Peyer's patch (tissue), 4 donors: ENCODE measurements around the gene PPP1R37. TPM values are rescaled to one million over a fixed set of nuclear protein-coding genes. Genes with fewer than 3 reads are reported as not detected.

Source experiments
- DNase-seq, 3 donors: peaks; one replicate each; pipeline ENCODE4 v3.0.0-alpha.2; 2017 to 2019
- H3K27ac ChIP-seq, 4 donors: fragments of 200-600 bp; sonication (generic); one replicate each; pipeline ENCODE4 v1.5.1; 2016 to 2019
- H3K27me3 ChIP-seq, 2 donors: fragments of 200-600 bp; sonication (generic); one replicate each; pipeline ENCODE4 v1.5.1; 2019
- H3K36me3 ChIP-seq, 3 donors: fragments of 200-600 bp; sonication (generic); one replicate each; pipeline ENCODE4 v1.5.1; 2016 to 2019
- H3K4me1 ChIP-seq, 4 donors: fragments of 200-600 bp; sonication (generic); one replicate each; pipeline ENCODE4 v1.5.1; 2016 to 2019
- H3K4me3 ChIP-seq, 4 donors: fragments of 200-600 bp; sonication (generic); 1 replicate in 3 of 4; 2 replicates in 1 of 4; pipeline ENCODE4 v1.5.1; 2016 to 2019; ENCODE audit warnings: mild to moderate bottlenecking in 1 of 4
- H3K9me3 ChIP-seq, 4 donors: fragments of 200-600 bp; sonication (generic); one replicate each; pipeline ENCODE4 v1.5.1; 2016 to 2019; ENCODE audit warnings: mild to moderate bottlenecking in 1 of 4
- POLR2A ChIP-seq, 2 donors: fragments of 450-650 bp; IDR thresholded peaks; one replicate each; pipeline ENCODE4 v1.5.1; 2017; ENCODE audit warnings: antibody characterized with exemption in 2 of 2, mild to moderate bottlenecking in 2 of 2, moderate library complexity in 2 of 2
- total RNA-seq, 4 donors: library from RNA; depleted of rRNA; stranded (reverse); fragments of >200 nt; gene quantifications; one replicate each; pipeline ENCODE4 v1.1.0, GENCODE V29; 2016
- TF ChIP-seq, protein P1 (sequence below), 6 experiments: fragments of 450-650 bp in 4 of 6; fragments of 200-600 bp in 2 of 6; sonication (generic) in 1 of 6; IDR thresholded peaks; one replicate each; pipeline ENCODE4 v1.5.1; 2017 to 2019; ENCODE audit warnings: antibody characterized with exemption in 6 of 6, mild to moderate bottlenecking in 3 of 6, moderate library complexity in 1 of 6

The PPP1R37 gene
- total RNA-seq, 4 donors from 2014 or later = 41.8 to 75.1 (median 54.2) TPM

DNA sequence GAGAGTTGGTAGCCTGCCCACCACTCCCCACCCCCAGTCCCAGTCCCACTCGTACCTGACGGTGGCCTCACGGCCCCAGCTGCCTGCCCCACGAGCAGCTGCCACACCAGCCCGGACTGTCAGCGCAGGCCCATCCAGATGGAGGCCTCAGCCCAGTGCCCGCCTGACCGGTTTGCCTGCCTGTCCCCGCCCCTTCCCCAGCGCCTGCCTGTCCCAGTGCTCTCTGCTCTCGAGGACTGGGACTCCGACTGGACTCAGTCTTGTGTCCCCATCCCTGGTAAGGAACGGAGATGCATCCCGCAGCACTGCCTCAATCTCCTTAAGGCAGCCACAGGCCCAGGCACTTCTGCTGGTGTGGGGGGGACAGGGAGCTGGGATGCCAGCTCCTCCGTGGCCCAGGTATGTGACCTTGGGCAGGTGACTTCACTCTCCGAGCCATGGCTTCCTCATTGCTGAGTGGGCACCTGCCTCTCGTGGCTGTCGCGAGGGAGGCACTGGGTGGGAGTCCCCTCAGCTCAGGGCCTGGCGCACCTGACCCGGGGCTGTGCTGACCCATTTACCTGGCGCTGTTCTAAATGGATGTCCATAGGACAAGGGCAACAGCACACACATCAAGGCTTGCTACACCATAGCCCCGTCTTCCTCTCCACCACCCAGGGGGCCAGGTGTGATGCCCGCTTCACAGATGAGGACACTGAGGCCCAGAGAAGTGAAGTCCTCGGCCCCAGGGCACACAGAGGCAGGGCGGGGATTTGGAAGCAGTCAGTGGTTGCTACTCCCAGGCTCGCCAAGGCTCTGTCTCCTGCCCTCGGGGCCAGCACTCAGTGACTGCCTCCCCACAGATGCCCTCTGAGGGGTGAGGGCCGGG is 68.1 kb downstream of the PPP1R37 start, which contains the start of gene NKPD1:
Gene NKPD1, minus strand, starts transcription at position 113 of the 868 bp plus-strand sequence. CDS start 832 bp downstream, outside the sequence.
- Histone ChIP-seq H3K4me3 (no peak within 1 kb of the TSS), H3K9me3 (no peaks in the 10 kb centered on the region), H3K4me1 (peaks cover 0 to 11% (median 4%) of the 10 kb centered on the region in 4 donors), H3K27ac (no peak within 1 kb of the TSS), H3K36me3 (no peaks in the 10 kb centered on the region), H3K27me3 (no peaks in the 10 kb centered on the region)
- peak in 1 of 3 donors; percentile 74 for DNase-seq
- TF ChIP-seq, protein P1, sequence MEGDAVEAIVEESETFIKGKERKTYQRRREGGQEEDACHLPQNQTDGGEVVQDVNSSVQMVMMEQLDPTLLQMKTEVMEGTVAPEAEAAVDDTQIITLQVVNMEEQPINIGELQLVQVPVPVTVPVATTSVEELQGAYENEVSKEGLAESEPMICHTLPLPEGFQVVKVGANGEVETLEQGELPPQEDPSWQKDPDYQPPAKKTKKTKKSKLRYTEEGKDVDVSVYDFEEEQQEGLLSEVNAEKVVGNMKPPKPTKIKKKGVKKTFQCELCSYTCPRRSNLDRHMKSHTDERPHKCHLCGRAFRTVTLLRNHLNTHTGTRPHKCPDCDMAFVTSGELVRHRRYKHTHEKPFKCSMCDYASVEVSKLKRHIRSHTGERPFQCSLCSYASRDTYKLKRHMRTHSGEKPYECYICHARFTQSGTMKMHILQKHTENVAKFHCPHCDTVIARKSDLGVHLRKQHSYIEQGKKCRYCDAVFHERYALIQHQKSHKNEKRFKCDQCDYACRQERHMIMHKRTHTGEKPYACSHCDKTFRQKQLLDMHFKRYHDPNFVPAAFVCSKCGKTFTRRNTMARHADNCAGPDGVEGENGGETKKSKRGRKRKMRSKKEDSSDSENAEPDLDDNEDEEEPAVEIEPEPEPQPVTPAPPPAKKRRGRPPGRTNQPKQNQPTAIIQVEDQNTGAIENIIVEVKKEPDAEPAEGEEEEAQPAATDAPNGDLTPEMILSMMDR (IDR thresholded peaks at IDR 0.05) = no peak
- TF ChIP-seq POLR2A (IDR thresholded peaks at IDR 0.05) = no peak

DNA sequence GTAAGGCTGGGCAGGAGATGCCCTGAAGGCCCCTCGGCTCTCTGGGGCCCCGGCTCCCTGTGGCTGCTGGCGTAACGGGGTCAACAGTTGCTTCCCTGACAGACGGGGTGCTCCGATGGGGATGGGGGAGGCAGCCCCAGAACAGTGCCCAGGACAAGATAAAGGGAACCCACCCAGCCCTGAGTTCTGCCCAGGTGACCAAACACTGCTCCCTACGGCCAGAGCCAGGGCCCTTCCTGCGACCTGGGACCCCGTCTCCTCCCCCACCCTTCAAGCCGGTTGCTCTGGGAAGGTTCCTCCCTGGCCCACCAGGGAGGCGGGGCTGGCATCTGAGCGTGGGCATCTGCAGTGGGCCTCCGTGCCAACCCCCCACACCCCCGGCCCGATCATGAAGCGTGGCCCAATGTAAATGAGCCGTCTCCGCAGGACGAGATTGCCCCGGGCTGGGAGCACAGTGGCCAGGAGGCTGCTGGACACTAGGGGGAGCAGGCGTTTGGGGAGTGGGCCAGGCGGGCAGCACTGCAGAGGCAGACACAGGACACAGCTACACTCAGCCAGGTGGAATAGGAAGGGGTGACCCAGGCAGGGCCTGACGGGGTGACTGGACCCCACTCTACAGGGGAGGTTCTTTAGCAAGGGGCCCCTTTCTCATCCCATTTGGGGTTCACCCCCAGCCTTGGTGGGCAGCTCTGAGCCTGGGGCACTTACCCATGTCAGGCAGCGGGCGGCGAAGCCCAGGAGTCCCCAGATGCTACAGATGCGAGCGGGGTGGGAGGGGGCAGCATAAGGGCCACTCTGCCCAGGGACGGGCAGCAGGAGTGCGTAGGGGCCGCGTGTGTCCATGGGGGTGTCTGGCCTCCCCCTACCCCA is 69.0 kb downstream of the PPP1R37 start:
- no peak overlapping the region for H3K4me3 ChIP-seq
- no peaks in the 10 kb centered on the region for H3K27me3 ChIP-seq
- TF ChIP-seq, protein P1 (IDR thresholded peaks at IDR 0.05) = peak in 3 of 6 experiments; percentile 16 to 23 (median 18)
- TF ChIP-seq POLR2A (IDR thresholded peaks at IDR 0.05) = no peak
- no peak for DNase-seq
- no peaks in the 10 kb centered on the region for H3K9me3 ChIP-seq
- H3K4me1 ChIP-seq = peaks cover 0 to 11% (median 4%) of the 10 kb centered on the region in 4 donors
- no peaks in the 10 kb centered on the region for H3K36me3 ChIP-seq
- no peak overlapping the region for H3K27ac ChIP-seq

DNA sequence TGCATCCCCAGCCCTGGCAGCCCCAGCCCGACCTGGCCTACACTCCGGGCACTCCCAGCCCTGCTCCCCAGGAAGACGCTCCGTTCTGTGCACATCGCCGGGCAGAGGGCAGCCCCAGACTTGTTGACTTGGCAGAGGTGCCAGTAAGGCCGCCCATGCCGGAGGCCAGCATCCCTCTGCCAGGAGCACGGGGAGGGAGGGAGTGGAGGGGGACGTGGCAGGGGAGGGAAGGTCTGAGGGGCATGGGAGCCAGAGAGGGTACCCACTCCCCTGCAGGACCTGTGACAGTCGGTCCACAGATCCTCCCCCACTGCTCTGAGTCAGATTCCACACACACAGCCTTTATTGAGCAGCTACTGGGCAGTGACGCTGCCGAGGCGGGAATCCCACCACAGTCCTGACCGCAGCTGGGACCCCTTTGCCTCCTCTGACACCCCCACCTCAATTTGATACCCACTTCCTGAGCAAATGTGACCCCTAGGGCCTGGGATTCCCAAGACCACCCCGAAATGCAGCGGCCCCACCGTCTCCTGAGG is 69.7 kb downstream of the PPP1R37 start:
- DNase-seq = no peak
- TF ChIP-seq, protein P1 (IDR thresholded peaks at IDR 0.05) = no peak
- TF ChIP-seq POLR2A (IDR thresholded peaks at IDR 0.05) = no peak
- Histone ChIP-seq H3K4me3 (no peak overlapping the region), H3K9me3 (no peaks in the 10 kb centered on the region), H3K27ac (no peak overlapping the region), H3K4me1 (peaks cover 0 to 11% (median 4%) of the 10 kb centered on the region in 4 donors), H3K36me3 (no peaks in the 10 kb centered on the region), H3K27me3 (no peaks in the 10 kb centered on the region)

DNA sequence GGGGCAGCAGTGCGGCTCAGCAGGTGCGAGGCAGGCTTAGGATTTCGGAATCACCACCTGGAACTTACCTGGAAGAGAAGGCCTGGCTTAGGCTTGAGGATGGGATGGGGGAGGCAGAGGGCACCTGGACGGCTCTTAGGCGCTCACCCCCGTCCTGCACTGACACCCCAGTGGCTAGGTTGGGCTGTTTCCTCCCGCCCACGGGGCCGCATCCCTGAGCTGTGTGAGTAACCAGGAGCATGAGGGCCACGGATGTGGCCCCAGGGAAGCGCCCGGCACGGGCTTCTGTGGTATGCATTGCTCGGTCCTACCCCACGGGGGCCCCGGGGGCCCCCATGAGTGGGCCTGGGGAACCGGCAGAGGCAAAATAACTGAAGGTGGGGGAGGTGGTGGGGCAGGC is 70.2 kb downstream of the PPP1R37 start:
- no peak overlapping the region for H3K4me3 ChIP-seq
- no peak overlapping the region for H3K27ac ChIP-seq
- TF ChIP-seq, protein P1 (IDR thresholded peaks at IDR 0.05) = no peak
- TF ChIP-seq POLR2A (IDR thresholded peaks at IDR 0.05) = no peak
- H3K27me3 ChIP-seq = no peaks in the 10 kb centered on the region
- no peak for DNase-seq
- no peaks in the 10 kb centered on the region for H3K36me3 ChIP-seq
- H3K9me3 ChIP-seq = no peaks in the 10 kb centered on the region
- H3K4me1 ChIP-seq = peaks cover 0 to 11% (median 4%) of the 10 kb centered on the region in 4 donors

DNA sequence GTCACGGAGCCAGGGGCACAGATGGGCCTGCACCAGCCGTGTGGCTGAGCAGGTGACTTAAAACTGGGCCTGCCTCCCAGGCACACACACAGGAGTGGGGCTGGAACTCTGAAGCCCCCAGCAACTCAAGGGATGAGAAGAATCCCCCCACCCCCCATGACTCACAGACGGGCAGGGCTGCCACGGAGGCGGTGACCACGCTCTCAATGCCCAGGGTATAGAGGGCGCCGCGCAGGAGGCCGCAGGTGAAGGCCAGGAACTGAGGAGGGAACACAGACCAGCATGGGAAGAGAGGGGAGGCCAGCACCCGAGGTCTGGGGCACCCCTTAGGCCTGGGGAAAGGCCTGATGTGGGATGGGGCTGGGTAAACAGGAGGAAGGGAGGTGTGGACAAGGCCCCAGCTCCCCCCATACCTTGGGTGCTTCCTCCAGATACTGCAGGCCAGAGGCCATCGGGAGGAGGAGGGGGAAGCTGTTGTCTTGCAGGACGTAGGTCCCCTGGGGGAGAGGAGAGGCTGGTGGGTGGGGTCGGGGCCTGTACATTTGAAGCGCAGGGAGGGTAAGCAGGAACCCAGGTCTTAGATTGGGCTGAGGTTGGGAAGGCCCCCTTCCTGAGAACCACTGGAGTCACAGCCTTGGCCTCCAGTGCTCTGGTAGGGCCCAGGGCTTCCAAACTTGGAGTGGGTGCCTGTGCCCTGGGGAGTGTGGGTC is 70.9 kb downstream of the PPP1R37 start:
- TF ChIP-seq POLR2A (IDR thresholded peaks at IDR 0.05) = no peak
- TF ChIP-seq, protein P1 (IDR thresholded peaks at IDR 0.05) = no peak
- Histone ChIP-seq H3K4me1 (peaks cover 0 to 11% (median 4%) of the 10 kb centered on the region in 4 donors), H3K4me3 (no peak overlapping the region), H3K27ac (peak overlapping the region in 1 of 4 donors; percentile 36), H3K36me3 (no peaks in the 10 kb centered on the region), H3K27me3 (no peaks in the 10 kb centered on the region), H3K9me3 (no peaks in the 10 kb centered on the region)
- DNase-seq = no peak
